ENCODE data around the gene POU2F3.

The POU2F3 gene

GRCh38 chr11:120342226-120342625 lies 102.3 kb downstream of the POU2F3 start:
- DNase-seq (ENCODE audit: low spot score) = no peak

- DNase-seq (ENCODE audit: low spot score) = no peak
Measured at GRCh38 chr11:120342678-120343077, 102.7 kb downstream of the POU2F3 start.

DNA sequence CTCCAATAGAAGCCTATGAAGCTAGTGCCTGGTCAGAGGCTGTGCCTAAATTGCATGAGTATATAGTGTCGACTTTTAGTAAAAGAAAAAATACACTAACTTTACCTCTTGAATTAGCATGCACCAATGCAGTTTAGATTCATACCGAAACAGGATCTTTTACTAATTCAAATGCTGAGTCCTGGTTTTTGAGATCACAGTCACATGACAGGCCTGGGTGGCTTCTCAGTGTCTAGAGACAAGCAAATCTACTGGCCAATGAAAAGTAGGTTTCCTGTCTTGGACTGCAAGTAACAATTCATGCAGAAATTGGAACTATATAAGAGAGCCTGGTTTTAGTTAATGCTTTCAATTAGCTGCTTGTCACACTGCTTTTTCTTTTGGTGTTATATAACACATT lies 103.5 kb downstream of the POU2F3 start:
- no peak for DNase-seq (ENCODE audit: low spot score)

GRCh38 chr11:120344302-120345004 lies 104.5 kb downstream of the POU2F3 start:
- no peak for DNase-seq (ENCODE audit: low spot score)

DNA sequence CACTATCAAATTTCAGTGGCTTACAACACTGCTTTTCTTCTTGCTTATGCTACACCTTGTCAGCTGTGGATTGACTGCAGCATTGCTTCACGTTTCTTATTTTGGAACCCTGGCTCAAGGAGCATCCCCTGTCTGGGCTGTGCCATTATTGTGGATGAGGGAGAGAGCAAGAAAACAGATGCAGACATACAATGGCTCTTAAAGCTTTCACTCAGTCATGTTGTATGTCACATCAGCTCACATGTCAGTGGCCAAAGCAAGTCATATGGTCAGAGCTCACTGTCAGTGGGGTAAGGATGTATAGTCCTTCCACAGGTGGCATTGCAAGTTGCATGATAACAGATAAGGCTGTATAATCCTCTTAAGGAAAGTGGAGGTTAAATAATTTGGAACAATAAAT lies 106.3 kb downstream of the POU2F3 start:
- no peak for DNase-seq (ENCODE audit: low spot score)

- DNase-seq (ENCODE audit: low spot score) = no peak
Measured at GRCh38 chr11:120350637-120351036, 110.7 kb downstream of the POU2F3 start.

DNA sequence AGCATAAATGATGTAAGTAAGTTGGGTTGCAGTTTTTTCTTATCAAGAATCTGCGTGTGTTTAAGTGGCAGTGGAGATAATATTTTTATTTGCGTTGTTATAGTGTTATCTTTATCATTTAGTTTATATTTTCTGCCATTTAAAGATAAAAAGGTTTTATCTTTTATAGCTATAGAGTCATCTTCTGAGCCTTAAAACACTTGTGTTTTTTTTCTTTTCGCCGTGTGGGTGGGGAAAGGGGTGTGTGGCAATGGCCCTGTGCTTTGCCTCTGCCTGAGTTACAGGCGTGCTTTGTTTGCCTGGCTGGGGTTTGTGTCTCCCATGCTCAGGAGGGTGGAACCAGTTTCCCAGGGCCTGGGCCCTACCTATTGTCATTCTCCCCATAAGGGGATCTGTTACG lies 112.5 kb downstream of the POU2F3 start:
- no peak for DNase-seq (ENCODE audit: low spot score)

- DNase-seq (ENCODE audit: low spot score) = no peak
Measured at GRCh38 chr11:120354068-120354467, 114.1 kb downstream of the POU2F3 start.

DNA sequence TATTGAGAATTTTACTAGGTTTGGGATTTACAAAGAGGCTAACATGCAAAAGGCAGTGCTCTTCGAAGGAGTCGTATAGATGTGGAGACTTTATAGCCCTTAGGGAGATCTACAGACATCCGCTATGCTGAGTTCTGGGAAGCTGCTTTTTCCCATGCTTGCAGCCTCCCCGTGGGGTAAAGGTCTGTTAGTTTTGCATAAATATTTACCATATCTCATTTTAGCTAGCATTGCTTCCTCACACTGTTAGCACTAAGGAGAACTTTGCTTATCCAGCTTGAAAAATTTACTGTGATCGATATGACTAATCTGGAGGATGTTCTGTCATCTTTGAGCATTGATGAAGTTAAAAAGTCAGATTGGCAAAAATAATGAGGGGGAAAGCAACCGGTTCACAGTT lies 114.8 kb downstream of the POU2F3 start:
- no peak for DNase-seq (ENCODE audit: low spot score)

DNA sequence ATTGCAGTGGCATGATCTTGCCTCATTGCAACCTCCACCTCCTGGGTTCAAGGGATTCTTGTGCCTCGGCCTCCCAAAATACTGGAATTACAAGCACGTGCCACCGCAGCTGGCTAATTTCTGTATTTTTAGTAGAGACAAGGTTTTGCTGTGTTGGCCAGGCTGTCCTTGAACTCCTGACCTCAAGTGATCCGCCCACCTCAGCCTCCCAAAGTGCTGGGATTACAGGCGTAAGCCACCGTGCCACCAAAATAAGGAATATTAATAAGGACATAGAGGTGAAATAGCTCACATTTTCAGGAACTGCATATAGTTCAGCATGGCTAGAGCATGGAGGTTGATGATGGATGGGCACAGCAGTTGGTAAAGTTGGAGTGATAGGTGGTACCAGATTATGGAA lies 117.7 kb downstream of the POU2F3 start:
- DNase-seq (ENCODE audit: low spot score) = no peak

- DNase-seq (ENCODE audit: low spot score) = no peak
Measured at GRCh38 chr11:120358729-120359128, 118.8 kb downstream of the POU2F3 start.

DNA sequence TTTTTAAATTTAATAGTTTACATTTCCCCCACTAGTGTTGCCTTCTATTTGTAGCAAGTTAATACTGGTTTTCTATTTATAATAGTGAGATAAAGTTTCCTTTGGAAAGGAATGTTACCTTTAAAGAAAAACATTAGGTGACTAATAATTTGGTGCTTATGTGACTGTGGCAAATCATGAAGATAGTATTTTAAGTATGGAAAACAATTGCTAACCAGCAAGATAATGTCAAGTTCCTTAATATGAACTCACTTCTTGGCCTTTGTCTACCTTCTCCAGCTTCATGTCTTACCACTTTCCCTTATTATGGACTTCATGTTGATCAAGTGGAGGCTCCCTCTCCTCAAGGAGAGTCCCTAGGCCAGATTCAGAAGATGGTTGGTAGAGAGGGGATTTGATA lies 123.5 kb downstream of the POU2F3 start:
- no peak for DNase-seq (ENCODE audit: low spot score)

DNA sequence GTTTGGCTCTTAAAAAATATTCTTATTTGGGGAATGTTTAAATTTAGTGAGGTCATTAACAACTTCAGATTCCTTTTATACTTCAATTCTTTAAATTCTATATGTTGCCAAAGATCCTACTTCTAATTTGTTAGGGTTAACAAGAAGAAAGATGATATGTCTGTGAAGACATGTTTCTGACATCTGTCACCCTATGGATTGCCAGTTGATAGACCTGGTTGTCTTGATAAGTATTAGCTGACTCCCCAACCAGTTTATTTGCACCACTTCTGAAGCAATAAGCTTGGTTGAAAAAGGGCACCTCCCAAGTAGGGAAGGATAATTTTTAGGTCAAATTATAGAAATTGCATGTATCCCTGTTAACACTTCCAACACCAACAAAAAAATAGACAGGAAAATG lies 125.6 kb downstream of the POU2F3 start:
- no peak for DNase-seq (ENCODE audit: low spot score)

All from left forelimb (tissue), 1 donor.